Measurements from ENCODE around the gene CELF4.

Gene CELF4

GRCh38 chr18:37277804-37278203 lies 287.8 kb downstream of the CELF4 start:
- Histone ChIP-seq H3K79me2 (ENCODE audit: control insufficient read depth, low read length) (no peaks in the 10 kb centered on the region), H3K9me3 (ENCODE audit: control insufficient read depth, insufficient read depth, low read length) (no peaks in the 10 kb centered on the region), H3K36me3 (ENCODE audit: control insufficient read depth, low read length) (no peaks in the 10 kb centered on the region), H4K20me1 (ENCODE audit: control insufficient read depth, insufficient read depth, low read depth, low read length) (no peaks in the 10 kb centered on the region), H3K27me3 (ENCODE audit: control insufficient read depth, low read length) (no peaks in the 10 kb centered on the region), H3F3A (ENCODE audit: control insufficient read depth, insufficient read depth) (no peaks in the 10 kb centered on the region), H3K27ac (ENCODE audit: low read depth, low read length) (no peak overlapping the region), H3K9me2 (replicated peaks; ENCODE audit: control insufficient read depth, low read length) (no peaks in the 10 kb centered on the region), H3K4me2 (ENCODE audit: low read length) (no peak overlapping the region), H3K4me3 (ENCODE audit: low read length) (no peak overlapping the region), H3K4me1 (ENCODE audit: control insufficient read depth, low read length) (no peaks in the 10 kb centered on the region)
- TF ChIP-seq CTCF (IDR thresholded peaks at IDR 0.05; ENCODE audit: low read depth, low read length, poor library complexity, severe bottlenecking) = no peak
- no peak for TF ChIP-seq EZH2phosphoT487 (IDR thresholded peaks at IDR 0.05; ENCODE audit: borderline replicate concordance, low read length)

GRCh38 chr18:37276111-37276890 lies 289.3 kb downstream of the CELF4 start:
- no peaks in the 10 kb centered on the region for H3K9me3 ChIP-seq (ENCODE audit: control insufficient read depth, insufficient read depth, low read length)
- no peak overlapping the region for H3K4me2 ChIP-seq (ENCODE audit: low read length)
- H3K36me3 ChIP-seq (ENCODE audit: control insufficient read depth, low read length) = no peaks in the 10 kb centered on the region
- H3F3A ChIP-seq (ENCODE audit: control insufficient read depth, insufficient read depth) = no peaks in the 10 kb centered on the region
- no peaks in the 10 kb centered on the region for H3K79me2 ChIP-seq (ENCODE audit: control insufficient read depth, low read length)
- H4K20me1 ChIP-seq (ENCODE audit: control insufficient read depth, insufficient read depth, low read depth, low read length) = no peaks in the 10 kb centered on the region
- no peaks in the 10 kb centered on the region for H3K9me2 ChIP-seq (replicated peaks; ENCODE audit: control insufficient read depth, low read length)
- H3K4me1 ChIP-seq (ENCODE audit: control insufficient read depth, low read length) = no peaks in the 10 kb centered on the region
- no peak overlapping the region for H3K27ac ChIP-seq (ENCODE audit: low read depth, low read length)
- H3K27me3 ChIP-seq (ENCODE audit: control insufficient read depth, low read length) = no peaks in the 10 kb centered on the region
- H3K4me3 ChIP-seq (ENCODE audit: low read length) = no peak overlapping the region
- no peak for TF ChIP-seq CTCF (IDR thresholded peaks at IDR 0.05; ENCODE audit: low read depth, low read length, poor library complexity, severe bottlenecking)
- no peak for TF ChIP-seq EZH2phosphoT487 (IDR thresholded peaks at IDR 0.05; ENCODE audit: borderline replicate concordance, low read length)

- H3K4me3 ChIP-seq (ENCODE audit: low read length) = no peak overlapping the region
- TF ChIP-seq CTCF (IDR thresholded peaks at IDR 0.05; ENCODE audit: low read depth, low read length, poor library complexity, severe bottlenecking) (no peak), EZH2phosphoT487 (IDR thresholded peaks at IDR 0.05; ENCODE audit: borderline replicate concordance, low read length) (no peak)
- no peaks in the 10 kb centered on the region for H3K36me3 ChIP-seq (ENCODE audit: control insufficient read depth, low read length)
- H3K79me2 ChIP-seq (ENCODE audit: control insufficient read depth, low read length) = no peaks in the 10 kb centered on the region
- H3F3A ChIP-seq (ENCODE audit: control insufficient read depth, insufficient read depth) = no peaks in the 10 kb centered on the region
- H4K20me1 ChIP-seq (ENCODE audit: control insufficient read depth, insufficient read depth, low read depth, low read length) = no peaks in the 10 kb centered on the region
- H3K27ac ChIP-seq (ENCODE audit: low read depth, low read length) = no peak overlapping the region
- no peaks in the 10 kb centered on the region for H3K9me3 ChIP-seq (ENCODE audit: control insufficient read depth, insufficient read depth, low read length)
- H3K9me2 ChIP-seq (replicated peaks; ENCODE audit: control insufficient read depth, low read length) = no peaks in the 10 kb centered on the region
- H3K4me1 ChIP-seq (ENCODE audit: control insufficient read depth, low read length) = no peaks in the 10 kb centered on the region
- H3K27me3 ChIP-seq (ENCODE audit: control insufficient read depth, low read length) = no peaks in the 10 kb centered on the region
- no peak overlapping the region for H3K4me2 ChIP-seq (ENCODE audit: low read length)
Observed at GRCh38 chr18:37275237-37275741, 290.3 kb downstream of the CELF4 start.
